Tibial artery (tissue), 4 donors: ENCODE results near the gene TRPT1.

Experiments
- DNase-seq, 2 donors: peaks; one replicate each; pipeline ENCODE4 v3.0.0-alpha.2; 2019
- H3K27ac ChIP-seq, 2 donors: fragments of 200-600 bp; sonication (generic) in 1 of 2; 1 replicate in 1 of 2; 2 replicates in 1 of 2; pipeline ENCODE4 v1.5.1; 2018 to 2019; ENCODE audit warnings: mild to moderate bottlenecking in 1 of 2
- H3K27me3 ChIP-seq, 2 donors: fragments of 200-600 bp; sonication (generic) in 1 of 2; one replicate each; pipeline versions ENCODE4 v1.5.1 to v1.6.0; 2016 to 2019
- H3K36me3 ChIP-seq, 3 donors: fragments of 200-600 bp; sonication (generic) in 2 of 3; one replicate each; pipeline ENCODE4 v1.5.1; 2016 to 2019; ENCODE audit warnings: mild to moderate bottlenecking in 2 of 3
- H3K4me1 ChIP-seq, 4 donors: fragments of 200-600 bp; sonication (generic) in 2 of 4; 1 replicate in 3 of 4; 2 replicates in 1 of 4; pipeline ENCODE4 v1.5.1; 2016 to 2019
- H3K4me3 ChIP-seq, 2 donors: fragments of 200-600 bp; sonication (generic) in 1 of 2; 1 replicate in 1 of 2; 2 replicates in 1 of 2; pipeline ENCODE4 v1.5.1; 2018 to 2019; ENCODE audit warnings: mild to moderate bottlenecking in 2 of 2
- H3K9me3 ChIP-seq, 3 donors: fragments of 200-600 bp; sonication (generic) in 1 of 3; one replicate each; pipeline ENCODE4 v1.5.1; 2016 to 2019
- CTCF ChIP-seq, 2 experiments: fragments of 200-600 bp in 1 of 2; fragments of 450-650 bp in 1 of 2; IDR thresholded peaks; one replicate each; pipeline ENCODE4 v1.5.1; 2017 to 2019; ENCODE audit warnings: antibody characterized with exemption in 2 of 2, mild to moderate bottlenecking in 1 of 2, moderate library complexity in 1 of 2
- intact Hi-C: fragments of 100-400 bp; cut with DNase I; formaldehyde crosslinking; loops from one replicate; pipeline ENCODE4 v1.15.0; 2023; ENCODE audit warnings: low total_unique reads

The TRPT1 gene

DNA sequence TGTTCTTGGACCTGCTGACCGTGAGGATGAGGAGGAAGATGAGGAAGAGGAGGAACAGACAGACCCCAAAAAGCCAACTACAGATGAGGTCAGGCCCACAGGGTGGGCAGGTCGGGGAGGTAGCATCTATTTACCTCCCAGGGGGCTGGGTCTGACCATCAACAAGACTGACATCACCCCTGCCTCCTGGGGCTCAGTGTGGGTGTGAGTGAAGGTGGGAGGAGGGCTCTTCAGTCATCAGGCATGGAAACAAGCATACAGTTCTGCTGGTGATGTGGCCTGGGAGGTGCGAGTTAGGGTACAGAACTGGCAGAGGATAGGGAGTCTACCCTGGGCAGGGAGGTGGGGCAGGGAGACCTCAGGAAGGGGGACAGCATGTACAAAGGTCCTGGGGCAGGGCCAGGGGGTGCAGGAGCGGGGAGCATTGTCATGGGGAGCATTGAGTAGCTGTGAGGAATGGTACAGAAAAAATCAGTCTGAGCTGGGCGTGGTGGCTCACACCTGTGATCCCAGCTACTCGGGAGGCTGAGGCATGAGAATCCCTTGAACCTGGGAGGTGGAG lies 34.2 kb upstream of the TRPT1 start:
- no peaks in the 10 kb centered on the region for H3K27me3 ChIP-seq
- H3K4me3 ChIP-seq: no peak overlapping the region
- DNase-seq: no peak
- peaks cover 25 to 99% (median 80%) of the 10 kb centered on the region in 3 donors for H3K36me3 ChIP-seq
- no peaks in the 10 kb centered on the region for H3K9me3 ChIP-seq
- no peak for TF ChIP-seq CTCF (IDR thresholded peaks at IDR 0.05)
- no peaks in the 10 kb centered on the region for H3K4me1 ChIP-seq
- intact Hi-C loops: no loop called here
- H3K27ac ChIP-seq: no peak overlapping the region

DNA sequence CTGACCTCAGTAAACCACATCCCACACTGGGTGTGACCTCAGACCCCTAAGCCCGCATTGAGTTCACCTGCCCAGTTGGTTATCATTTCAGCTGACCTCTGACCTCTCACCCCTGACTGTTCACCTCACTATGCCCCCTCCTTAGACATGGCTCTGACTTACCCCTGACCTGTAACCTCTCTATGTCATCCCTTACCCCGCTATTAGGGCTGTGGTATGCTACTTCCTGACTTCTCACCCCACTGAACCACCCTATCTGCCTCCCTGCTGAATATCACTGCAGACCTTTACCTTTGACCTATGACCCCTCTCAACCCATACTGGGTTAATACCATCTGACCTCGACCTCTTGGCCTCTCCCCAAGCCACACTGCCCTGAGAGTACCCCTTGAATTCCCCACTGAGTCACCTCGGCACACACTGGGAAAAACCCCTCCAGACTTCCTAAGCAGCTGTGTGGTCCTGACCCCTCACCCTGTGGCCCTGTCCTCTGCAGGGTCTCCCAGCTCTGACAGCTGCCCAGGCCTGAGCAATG lies 33.6 kb upstream of the TRPT1 start:
- H3K27ac ChIP-seq: no peak overlapping the region
- intact Hi-C loops: no loop called here
- no peaks in the 10 kb centered on the region for H3K27me3 ChIP-seq
- no peak for DNase-seq
- no peak overlapping the region for H3K4me3 ChIP-seq
- H3K4me1 ChIP-seq: no peaks in the 10 kb centered on the region
- no peak for TF ChIP-seq CTCF (IDR thresholded peaks at IDR 0.05)
- H3K36me3 ChIP-seq: peaks cover 20 to 99% (median 80%) of the 10 kb centered on the region in 3 donors
- H3K9me3 ChIP-seq: no peaks in the 10 kb centered on the region

DNA sequence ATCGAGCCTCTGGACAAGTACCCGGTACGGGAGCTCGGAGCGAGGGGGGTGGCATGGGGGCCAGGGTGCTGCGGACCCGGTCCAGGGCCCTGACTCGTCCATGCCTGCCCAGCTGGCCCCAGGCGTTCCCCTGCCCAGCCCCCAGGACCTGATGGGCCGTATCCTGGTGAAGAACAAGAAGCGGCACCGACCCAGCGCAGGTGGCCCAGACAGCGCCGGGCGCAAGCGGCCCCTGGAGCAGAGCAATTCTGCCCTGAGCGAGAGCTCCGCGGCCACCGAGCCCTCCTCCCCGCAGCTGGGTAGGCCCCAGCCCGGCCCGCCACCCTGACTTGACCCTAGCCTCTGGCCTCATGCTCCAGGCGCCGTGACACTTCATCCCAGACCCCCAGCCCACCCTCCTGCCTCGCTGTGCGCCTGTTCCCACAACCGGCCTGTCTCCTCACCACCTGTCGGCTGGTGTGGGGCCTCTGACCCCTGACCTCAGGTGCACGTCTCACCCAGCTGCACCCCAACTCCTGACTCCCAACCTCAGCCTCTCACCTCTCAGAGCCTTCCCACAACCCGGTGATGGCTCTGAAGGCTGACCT lies 33.1 kb upstream of the TRPT1 start:
- H3K36me3 ChIP-seq: peaks cover 20 to 99% (median 77%) of the 10 kb centered on the region in 3 donors
- no peak overlapping the region for H3K27ac ChIP-seq
- H3K27me3 ChIP-seq: no peaks in the 10 kb centered on the region
- H3K9me3 ChIP-seq: no peaks in the 10 kb centered on the region
- peaks cover 0 to 2% (median under 1%) of the 10 kb centered on the region in 4 donors for H3K4me1 ChIP-seq
- no peak for DNase-seq
- intact Hi-C loops: no loop called here
- no peak overlapping the region for H3K4me3 ChIP-seq
- no peak for TF ChIP-seq CTCF (IDR thresholded peaks at IDR 0.05)

DNA sequence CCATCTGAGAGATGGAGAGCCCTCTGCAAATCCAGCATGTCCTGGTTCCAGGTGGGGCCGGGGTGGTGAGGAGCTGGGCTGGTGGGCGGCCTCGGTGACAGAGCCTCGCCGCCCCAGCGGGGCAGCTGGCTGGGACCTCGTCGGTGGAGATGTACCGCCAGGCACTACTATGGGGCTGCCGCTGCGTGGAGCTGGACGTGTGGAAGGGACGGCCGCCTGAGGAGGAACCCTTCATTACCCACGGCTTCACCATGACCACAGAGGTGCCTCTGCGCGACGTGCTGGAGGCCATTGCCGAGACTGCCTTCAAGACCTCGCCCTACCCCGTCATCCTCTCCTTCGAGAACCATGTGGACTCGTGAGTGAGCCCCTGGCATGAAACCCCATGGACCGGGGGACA lies 32.4 kb upstream of the TRPT1 start:
- H3K27me3 ChIP-seq: no peaks in the 10 kb centered on the region
- H3K4me1 ChIP-seq: peaks cover 0 to 8% (median 5%) of the 10 kb centered on the region in 4 donors
- H3K36me3 ChIP-seq: peaks cover 16 to 92% (median 70%) of the 10 kb centered on the region in 3 donors
- no peak overlapping the region for H3K27ac ChIP-seq
- intact Hi-C loops: no loop called here
- no peak for TF ChIP-seq CTCF (IDR thresholded peaks at IDR 0.05)
- H3K9me3 ChIP-seq: no peaks in the 10 kb centered on the region
- no peak for DNase-seq
- no peak overlapping the region for H3K4me3 ChIP-seq

DNA sequence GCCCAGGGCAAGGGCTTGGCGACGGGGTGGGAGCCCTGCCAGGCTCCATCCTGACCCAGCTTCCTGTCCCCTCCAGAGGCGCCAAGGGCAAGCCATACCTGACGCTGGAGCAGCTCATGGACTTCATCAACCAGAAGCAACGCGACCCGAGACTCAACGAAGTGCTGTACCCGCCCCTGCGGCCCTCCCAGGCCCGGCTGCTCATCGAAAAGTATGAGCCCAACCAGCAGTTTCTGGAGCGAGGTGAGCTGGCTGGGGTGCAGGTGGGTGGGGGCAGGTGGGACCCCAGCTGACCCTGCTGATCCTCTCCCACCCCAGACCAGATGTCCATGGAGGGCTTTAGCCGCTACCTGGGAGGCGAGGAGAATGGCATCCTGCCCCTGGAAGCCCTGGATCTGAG lies 30.3 kb upstream of the TRPT1 start:
- H3K36me3 ChIP-seq: peaks cover 16 to 71% (median 55%) of the 10 kb centered on the region in 3 donors
- DNase-seq: no peak
- no peaks in the 10 kb centered on the region for H3K9me3 ChIP-seq
- no peak overlapping the region for H3K27ac ChIP-seq
- H3K27me3 ChIP-seq: no peaks in the 10 kb centered on the region
- TF ChIP-seq CTCF (IDR thresholded peaks at IDR 0.05): no peak
- no peak overlapping the region for H3K4me3 ChIP-seq
- H3K4me1 ChIP-seq: peaks cover 0 to 26% (median 23%) of the 10 kb centered on the region in 4 donors
- intact Hi-C loops: no loop called here
